Activated B cell treated with CpG ODN at 0.5 μM for 24 hours (primary cell): ENCODE measurements around the gene GNB3. TPM values are rescaled to one million over a fixed set of nuclear protein-coding genes. Genes with fewer than 3 reads are reported as not detected.

Experiments
- ATAC-seq: fragments of 200-7000 bp; cut with Tn5 transposase; one replicate; pipeline ENCODE4 v1.10.0; 2021; ENCODE audit warnings: low read depth, mild to moderate bottlenecking, moderate library complexity
- CTCF ChIA-PET: fragments of 350-600 bp; sonication (Branson Sonifier 250); formaldehyde crosslinking; loops from one replicate; lab custom pipeline; 2021; ENCODE audit warnings: antibody characterized with exemption; lab: Charles Lee
- POLR2A ChIA-PET: fragments of 350-600 bp; sonication (Branson Sonifier 250); formaldehyde crosslinking; loops from one replicate; lab custom pipeline; 2021; ENCODE audit warnings: antibody characterized with exemption; lab: Charles Lee
- DNase-seq: peaks from one replicate; pipeline ENCODE4 v3.0.0; 2022
- H3K27ac Mint-ChIP-seq: one replicate; pipeline ENCODE4 v1.8.0; 2020; ENCODE audit warnings: mixed read lengths
- H3K27me3 Mint-ChIP-seq: one replicate; pipeline ENCODE4 v1.8.0; 2021; ENCODE audit warnings: mixed read lengths
- H3K36me3 Mint-ChIP-seq: one replicate; pipeline ENCODE4 v1.8.0; 2021; ENCODE audit warnings: low read depth, mixed read lengths
- H3K4me1 Mint-ChIP-seq: one replicate; pipeline ENCODE4 v1.8.0; 2021; ENCODE audit warnings: mixed read lengths
- H3K4me3 Mint-ChIP-seq: one replicate; pipeline ENCODE4 v1.8.0; 2020; ENCODE audit warnings: mild to moderate bottlenecking, mixed read lengths
- H3K9me3 Mint-ChIP-seq: one replicate; pipeline ENCODE4 v1.8.0; 2020; ENCODE audit warnings: mixed read lengths
- CTCF ChIP-seq: fragments of 200-600 bp; IDR thresholded peaks from one replicate; pipeline ENCODE4 v1.8.0; 2022; ENCODE audit warnings: antibody characterized with exemption, mild to moderate bottlenecking
- intact Hi-C: fragments of 100-400 bp; cut with micrococcal nuclease; formaldehyde crosslinking; loops from one replicate; pipeline ENCODE4 v1.15.1; 2024
- total RNA-seq: library from RNA; stranded (reverse); gene quantifications from 2 replicates; pipeline ENCODE4 v1.2.3, GENCODE V29; 2022

The GNB3 gene
- total RNA-seq, 1 donor from 2014 or later = 0.60 TPM

- DNase-seq = no peak
- intact Hi-C loops = no loop called here
- Mint-ChIP-seq H3K4me3 (no peak overlapping the region), H3K36me3 (no peaks in the 10 kb centered on the region), H3K9me3 (no peaks in the 10 kb centered on the region), H3K4me1 (peaks cover 10% of the 10 kb centered on the region), H3K27ac (no peak overlapping the region), H3K27me3 (no peaks in the 10 kb centered on the region)
- CTCF ChIA-PET = interaction anchor here (1.4 kb wide), 1 partner anchor 9 kb away, joined by 3 read pairs; no protein-coding TSS in a partner anchor
- POLR2A ChIA-PET = no interaction called here
- TF ChIP-seq CTCF = no peak
- ATAC-seq = no peak
Observed at GRCh38 chr12:6845395-6845794, 4.7 kb downstream of the GNB3 start.

- Mint-ChIP-seq H3K4me1 (peaks cover 15% of the 10 kb centered on the region), H3K36me3 (no peaks in the 10 kb centered on the region), H3K9me3 (no peaks in the 10 kb centered on the region), H3K27me3 (no peaks in the 10 kb centered on the region), H3K27ac (no peak overlapping the region), H3K4me3 (no peak overlapping the region)
- ChIA-PET CTCF (no interaction called here), POLR2A (no interaction called here)
- ATAC-seq = no peak
- TF ChIP-seq CTCF = no peak
- intact Hi-C loops = no loop called here
- DNase-seq = no peak
Observed at GRCh38 chr12:6846316-6846869, 5.7 kb downstream of the GNB3 start.

GRCh38 chr12:6847676-6848075 lies 7.0 kb downstream of the GNB3 start:
- ChIA-PET POLR2A (interaction anchor here (0.5 kb wide), 1 partner anchor 60 kb away, joined by 3 read pairs; no protein-coding TSS in a partner anchor), CTCF (no interaction called here)
- intact Hi-C loops = no loop called here
- no peak for TF ChIP-seq CTCF
- no peak overlapping the region for H3K4me3 Mint-ChIP-seq
- DNase-seq (no peak), ATAC-seq (no peak)
- H3K27ac Mint-ChIP-seq = no peak overlapping the region
- no peaks in the 10 kb centered on the region for H3K9me3 Mint-ChIP-seq
- H3K36me3 Mint-ChIP-seq = peaks cover 6% of the 10 kb centered on the region
- peaks cover 18% of the 10 kb centered on the region for H3K4me1 Mint-ChIP-seq
- no peaks in the 10 kb centered on the region for H3K27me3 Mint-ChIP-seq

GRCh38 chr12:6849427-6849826 lies 8.7 kb downstream of the GNB3 start:
- Mint-ChIP-seq H3K27ac (no peak overlapping the region), H3K4me3 (no peak overlapping the region), H3K4me1 (peaks cover 30% of the 10 kb centered on the region), H3K9me3 (no peaks in the 10 kb centered on the region), H3K36me3 (peaks cover 11% of the 10 kb centered on the region), H3K27me3 (no peaks in the 10 kb centered on the region)
- CTCF ChIA-PET = no interaction called here
- DNase-seq (no peak), ATAC-seq (no peak)
- no peak for TF ChIP-seq CTCF
- intact Hi-C loops = no loop called here
- POLR2A ChIA-PET = interaction anchor here (1.4 kb wide), 1 partner anchor 10 kb away, joined by 3 read pairs; no protein-coding TSS in a partner anchor

- ATAC-seq (no peak), DNase-seq (no peak)
- CTCF ChIA-PET = no interaction called here
- POLR2A ChIA-PET = interaction anchor here (7.5 kb wide), 1 partner anchor 19 kb away, joined by 190 read pairs; the partner anchor contains the start of genes SPSB2 and TPI1
- Mint-ChIP-seq H3K27ac (no peak overlapping the region), H3K4me3 (no peak overlapping the region), H3K27me3 (no peaks in the 10 kb centered on the region), H3K4me1 (peaks cover 30% of the 10 kb centered on the region), H3K9me3 (no peaks in the 10 kb centered on the region), H3K36me3 (peaks cover 11% of the 10 kb centered on the region)
- intact Hi-C loops = loop anchor here (2.0 to 5.0 kb wide), 6 partner anchors 21 to 1232 kb away; partner anchors contain the start of genes C1RL, LPAR5, NECAP1 and NOP2
- TF ChIP-seq CTCF = no peak
Observed at GRCh38 chr12:6849976-6850560, 9.3 kb downstream of the GNB3 start.
